ENCODE results near the gene COL20A1. TPM values are rescaled to one million over a fixed set of nuclear protein-coding genes. Genes with fewer than 3 reads are reported as not detected.

Gene COL20A1
- total RNA-seq, 1 experiment from 2014 or later: not detected

DNA sequence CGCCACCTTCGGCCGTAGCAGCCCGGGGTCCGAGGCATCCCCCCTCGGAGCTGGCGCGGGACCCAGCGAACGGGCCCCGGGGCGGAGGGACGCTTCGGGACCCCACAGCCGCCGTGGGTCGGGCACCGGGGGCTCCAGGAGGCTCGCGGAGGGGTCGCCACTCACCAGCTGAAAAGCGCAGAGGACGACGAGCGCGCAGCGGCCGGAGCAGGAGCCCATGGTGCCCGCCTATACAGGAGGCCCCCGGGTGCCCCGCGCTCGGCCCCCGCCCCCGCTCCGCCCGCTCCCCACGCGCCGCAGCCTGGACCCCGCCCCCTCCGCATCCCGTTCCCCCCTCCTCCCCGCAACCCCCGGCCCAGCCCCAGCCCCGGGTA, 38.8 kb upstream of the COL20A1 start, which contains the start of gene NKAIN4:
NKAIN4 (minus strand) TSS at position 232 of the 374 bp plus-strand sequence; CDS start at position 219, 13 bp downstream.
- no peak within 1 kb of the TSS for H3K4me3 ChIP-seq (ENCODE audit: low read length)
- no peaks in the 10 kb centered on the region for H3K36me3 ChIP-seq (ENCODE audit: low read depth, low read length)
- H2AFZ ChIP-seq (ENCODE audit: low read length): no peak within 1 kb of the TSS
- H3K27me3 ChIP-seq (ENCODE audit: low read length): peaks cover 34% of the 10 kb centered on the region
- BruUV-seq (replicated peaks): no TSS peak
- no peaks in the 10 kb centered on the region for H4K20me1 ChIP-seq (ENCODE audit: low read length)
- no peak within 1 kb of the TSS for H3K9ac ChIP-seq (ENCODE audit: low read length)
- DNase-seq (no peak), ATAC-seq (no peak)
- H3K27ac ChIP-seq (ENCODE audit: low read length): no peak within 1 kb of the TSS
- ChIA-PET CTCF (interaction anchor here (0.6 to 1.3 kb wide), 2 partner anchors 20 to 22 kb away, joined by 3 read pairs; no protein-coding TSS in a partner anchor), POLR2A (ENCODE audit: unreplicated experiment) (no interaction called here)
- H3K9me2 ChIP-seq (replicated peaks; ENCODE audit: low read length): no peaks in the 10 kb centered on the region
- H3K4me2 ChIP-seq (ENCODE audit: low read length): no peak within 1 kb of the TSS
- peaks cover 4% of the 10 kb centered on the region; the same call in 1 of the 2 replicates for H3K4me1 ChIP-seq (ENCODE audit: insufficient read depth, low read length)
- TF ChIP-seq EZH2 (IDR thresholded peaks at IDR 0.05; ENCODE audit: low read length, unreplicated experiment): no peak
- TF ChIP-seq, protein P1, sequence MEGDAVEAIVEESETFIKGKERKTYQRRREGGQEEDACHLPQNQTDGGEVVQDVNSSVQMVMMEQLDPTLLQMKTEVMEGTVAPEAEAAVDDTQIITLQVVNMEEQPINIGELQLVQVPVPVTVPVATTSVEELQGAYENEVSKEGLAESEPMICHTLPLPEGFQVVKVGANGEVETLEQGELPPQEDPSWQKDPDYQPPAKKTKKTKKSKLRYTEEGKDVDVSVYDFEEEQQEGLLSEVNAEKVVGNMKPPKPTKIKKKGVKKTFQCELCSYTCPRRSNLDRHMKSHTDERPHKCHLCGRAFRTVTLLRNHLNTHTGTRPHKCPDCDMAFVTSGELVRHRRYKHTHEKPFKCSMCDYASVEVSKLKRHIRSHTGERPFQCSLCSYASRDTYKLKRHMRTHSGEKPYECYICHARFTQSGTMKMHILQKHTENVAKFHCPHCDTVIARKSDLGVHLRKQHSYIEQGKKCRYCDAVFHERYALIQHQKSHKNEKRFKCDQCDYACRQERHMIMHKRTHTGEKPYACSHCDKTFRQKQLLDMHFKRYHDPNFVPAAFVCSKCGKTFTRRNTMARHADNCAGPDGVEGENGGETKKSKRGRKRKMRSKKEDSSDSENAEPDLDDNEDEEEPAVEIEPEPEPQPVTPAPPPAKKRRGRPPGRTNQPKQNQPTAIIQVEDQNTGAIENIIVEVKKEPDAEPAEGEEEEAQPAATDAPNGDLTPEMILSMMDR (conservative IDR thresholded peaks at IDR 0.05; ENCODE audit: low read depth, low read length): no peak
- TF ChIP-seq EZH2phosphoT487 (IDR thresholded peaks at IDR 0.05; ENCODE audit: borderline replicate concordance, low read length): no peak
- no peaks in the 10 kb centered on the region for H3K79me2 ChIP-seq (ENCODE audit: low read length)
- H3F3A ChIP-seq (ENCODE audit: low read length, unreplicated experiment): no peaks in the 10 kb centered on the region
- H3K9me3 ChIP-seq (ENCODE audit: low read length): no peaks in the 10 kb centered on the region
- intact Hi-C loops (cut with micrococcal nuclease): no loop called here

DNA sequence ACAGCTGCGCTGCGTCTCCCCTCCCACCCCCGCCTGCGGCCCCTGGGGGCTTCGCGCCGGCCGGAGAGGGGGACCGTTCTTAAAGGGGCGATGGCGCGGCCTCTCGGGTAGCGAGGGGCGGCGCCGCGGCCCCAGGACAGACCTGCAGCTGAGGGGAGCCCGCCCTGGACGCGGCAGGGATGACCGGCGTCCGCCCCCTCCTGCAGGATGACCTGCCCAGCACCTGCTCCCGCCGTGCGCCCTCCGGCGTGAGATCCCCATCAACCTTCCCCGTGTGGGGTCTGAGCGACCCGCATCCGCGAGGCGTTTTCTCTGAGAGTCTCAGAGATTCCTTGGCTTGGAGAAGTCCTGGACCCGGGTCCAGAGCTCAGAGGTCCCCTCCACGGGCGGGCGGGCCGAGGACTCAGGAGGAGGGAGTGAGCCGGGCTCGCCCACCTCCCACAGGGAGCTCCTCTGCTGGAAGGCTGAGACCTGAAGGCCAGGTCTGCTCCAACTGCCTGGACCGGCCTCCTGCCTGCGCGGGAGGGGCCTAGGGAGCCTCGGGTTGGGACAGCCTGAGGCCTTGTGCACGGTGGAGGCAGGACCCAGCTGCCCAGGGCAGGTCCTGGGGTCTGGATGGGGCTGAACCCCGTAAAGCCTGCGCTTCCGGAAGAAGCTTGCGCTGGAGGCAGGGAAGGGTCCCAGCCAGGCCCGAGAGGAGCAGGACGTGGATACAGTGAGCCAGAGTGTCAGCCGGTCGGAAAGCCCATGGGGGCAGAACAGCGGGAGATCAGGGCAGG, 38.2 kb upstream of the COL20A1 start:
- no peak overlapping the region for H3K27ac ChIP-seq (ENCODE audit: low read length)
- no peaks in the 10 kb centered on the region for H3K36me3 ChIP-seq (ENCODE audit: low read depth, low read length)
- H3K9me3 ChIP-seq (ENCODE audit: low read length): no peaks in the 10 kb centered on the region
- no peak overlapping the region for H3K4me2 ChIP-seq (ENCODE audit: low read length)
- BruUV-seq (replicated peaks): no TSS peak
- no peaks in the 10 kb centered on the region for H3K4me1 ChIP-seq (ENCODE audit: insufficient read depth, low read length)
- no peak overlapping the region for H2AFZ ChIP-seq (ENCODE audit: low read length)
- H3K9ac ChIP-seq (ENCODE audit: low read length): no peak overlapping the region
- ChIA-PET POLR2A (ENCODE audit: unreplicated experiment) (no interaction called here), CTCF (interaction anchor here (0.6 to 1.3 kb wide), 2 partner anchors 20 to 23 kb away, joined by 3 read pairs; no protein-coding TSS in a partner anchor)
- intact Hi-C loops (cut with micrococcal nuclease): no loop called here
- DNase-seq: no peak
- ATAC-seq: no peak
- no peaks in the 10 kb centered on the region for H3K79me2 ChIP-seq (ENCODE audit: low read length)
- H3K27me3 ChIP-seq (ENCODE audit: low read length): peaks cover 34% of the 10 kb centered on the region
- H3F3A ChIP-seq (ENCODE audit: low read length, unreplicated experiment): no peaks in the 10 kb centered on the region
- H3K9me2 ChIP-seq (replicated peaks; ENCODE audit: low read length): no peaks in the 10 kb centered on the region
- H3K4me3 ChIP-seq (ENCODE audit: low read length): no peak overlapping the region
- TF ChIP-seq EZH2phosphoT487 (IDR thresholded peaks at IDR 0.05; ENCODE audit: borderline replicate concordance, low read length) (no peak), EZH2 (IDR thresholded peaks at IDR 0.05; ENCODE audit: low read length, unreplicated experiment) (no peak)
- TF ChIP-seq, protein P1 (conservative IDR thresholded peaks at IDR 0.05; ENCODE audit: low read depth, low read length): no peak
- no peaks in the 10 kb centered on the region for H4K20me1 ChIP-seq (ENCODE audit: low read length)
